ENCODE results near the gene ADARB2. TPM values are rescaled to one million over a fixed set of nuclear protein-coding genes. Genes with fewer than 3 reads are reported as not detected.

The ADARB2 gene
- polyA plus RNA-seq, 3 donors: not detected

GRCh38 chr10:1577373-1577770 lies 160.0 kb downstream of the ADARB2 start:
- no peaks in the 10 kb centered on the region for H4K20me1 ChIP-seq (ENCODE audit: insufficient read depth, low read length)
- Mint-ChIP-seq H3K4me3 (no peak overlapping the region), H3K36me3 (no peaks in the 10 kb centered on the region), H3K4me1 (no peaks in the 10 kb centered on the region), H3K9me3 (no peaks in the 10 kb centered on the region), H3K27me3 (ENCODE audit: low read depth in 3 of 3) (peaks cover 0 to 2% (median 1%) of the 10 kb centered on the region in 3 donors), H3K27ac (no peak overlapping the region)
- no peak for DNase-seq
- no peak for TF ChIP-seq CTCF (IDR thresholded peaks at IDR 0.05)
- no peak overlapping the region for H3K9ac ChIP-seq (ENCODE audit: insufficient read depth, low read length, poor library complexity, severe bottlenecking)
- no peaks in the 10 kb centered on the region for H3K36me3 ChIP-seq (replicated peaks in 1 of 2; ENCODE audit: control insufficient read depth in 1 of 2, insufficient read depth in 2 of 2, low read length in 2 of 2)
- H3K4me2 ChIP-seq (replicated peaks; ENCODE audit: extremely low read depth, low read length, poor library complexity, severe bottlenecking): no peak overlapping the region
- H3K4me3 ChIP-seq (replicated peaks in 1 of 3; ENCODE audit: low read depth in 2 of 3, low read length in 3 of 3): no peak overlapping the region
- H3K79me2 ChIP-seq (ENCODE audit: insufficient read depth, low read length): no peaks in the 10 kb centered on the region
- no peak overlapping the region for H3K27ac ChIP-seq (ENCODE audit: low read depth in 1 of 2, low read length in 2 of 2)
- H3K4me1 ChIP-seq (ENCODE audit: control insufficient read depth in 1 of 2, insufficient read depth in 2 of 2, low read length in 2 of 2): no peaks in the 10 kb centered on the region
- WGBS (ENCODE audit: insufficient coverage): 93% methylated on average over 9 of the region's 9 CpGs
- intact Hi-C loops (cut with micrococcal nuclease): no loop called here
- H2AFZ ChIP-seq (ENCODE audit: insufficient read depth, low read depth, low read length, poor library complexity, severe bottlenecking): no peak overlapping the region
- no peaks in the 10 kb centered on the region for H3K27me3 ChIP-seq (ENCODE audit: control insufficient read depth in 2 of 2, insufficient read depth in 2 of 2, low read length in 2 of 2)
- no peaks in the 10 kb centered on the region for H3K9me3 ChIP-seq (replicated peaks in 1 of 2; ENCODE audit: control insufficient read depth in 1 of 2, insufficient read depth in 1 of 2, low read length in 2 of 2)

GRCh38 chr10:1576467-1577372 lies 160.6 kb downstream of the ADARB2 start:
- no peaks in the 10 kb centered on the region for H3K9me3 Mint-ChIP-seq
- DNase-seq: no peak

More at GRCh38 chr10:1576467-1577372, 160.6 kb downstream of the ADARB2 start:
- Histone ChIP-seq H3K9ac (ENCODE audit: insufficient read depth, low read length, poor library complexity, severe bottlenecking) (no peak overlapping the region), H3K4me2 (replicated peaks; ENCODE audit: extremely low read depth, low read length, poor library complexity, severe bottlenecking) (no peak overlapping the region), H4K20me1 (ENCODE audit: insufficient read depth, low read length) (no peaks in the 10 kb centered on the region), H2AFZ (ENCODE audit: insufficient read depth, low read depth, low read length, poor library complexity, severe bottlenecking) (no peak overlapping the region), H3K9me3 (replicated peaks in 1 of 2; ENCODE audit: control insufficient read depth in 1 of 2, insufficient read depth in 1 of 2, low read length in 2 of 2) (no peaks in the 10 kb centered on the region), H3K36me3 (replicated peaks in 1 of 2; ENCODE audit: control insufficient read depth in 1 of 2, insufficient read depth in 2 of 2, low read length in 2 of 2) (no peaks in the 10 kb centered on the region), H3K27me3 (ENCODE audit: control insufficient read depth in 2 of 2, insufficient read depth in 2 of 2, low read length in 2 of 2) (no peaks in the 10 kb centered on the region), H3K79me2 (ENCODE audit: insufficient read depth, low read length) (no peaks in the 10 kb centered on the region), H3K27ac (ENCODE audit: low read depth in 1 of 2, low read length in 2 of 2) (no peak overlapping the region), H3K4me3 (replicated peaks in 1 of 3; ENCODE audit: low read depth in 2 of 3, low read length in 3 of 3) (no peak overlapping the region), H3K4me1 (ENCODE audit: control insufficient read depth in 1 of 2, insufficient read depth in 2 of 2, low read length in 2 of 2) (no peaks in the 10 kb centered on the region)
- Mint-ChIP-seq H3K27me3 (ENCODE audit: low read depth in 3 of 3) (peaks cover 0 to 2% (median 1%) of the 10 kb centered on the region in 3 donors), H3K4me1 (no peaks in the 10 kb centered on the region), H3K36me3 (no peaks in the 10 kb centered on the region), H3K27ac (no peak overlapping the region), H3K4me3 (no peak overlapping the region)
- TF ChIP-seq CTCF (IDR thresholded peaks at IDR 0.05): no peak
- 91% methylated on average over 14 of the region's 16 CpGs for WGBS (ENCODE audit: insufficient coverage)
- intact Hi-C loops (cut with micrococcal nuclease): no loop called here
